H1 (cell line): ENCODE measurements around the gene FAM228B. TPM values are rescaled to one million over a fixed set of nuclear protein-coding genes. Genes with fewer than 3 reads are reported as not detected.

ENCODE experiments used
- CHD2 ChIP-seq: IDR thresholded peaks from 2 replicates; pipeline ENCODE4 v1.6.1; 2012; ENCODE audit warnings: low read length, improper control_type of control experiment
- NANOG ChIP-seq: IDR thresholded peaks from 2 replicates; pipeline ENCODE4 v1.6.1; 2011; ENCODE audit warnings: low read length, low read depth, mild to moderate bottlenecking, inconsistent platforms; ENCODE audit not compliant: insufficient read depth, poor library complexity, severe bottlenecking
- RAD21 ChIP-seq, 2 experiments: IDR thresholded peaks in 1 of 2; conservative IDR thresholded peaks in 1 of 2; 2 replicates each; pipeline ENCODE4 v1.6.1; 2011; ENCODE audit warnings: low read depth in 2 of 2, low read length in 2 of 2, improper control_type of control experiment in 1 of 2, inconsistent platforms in 1 of 2, mild to moderate bottlenecking in 1 of 2, moderate library complexity in 1 of 2
- SIX5 ChIP-seq: IDR thresholded peaks from 2 replicates; pipeline ENCODE4 v1.6.1; 2011; ENCODE audit warnings: mild to moderate bottlenecking, low read depth, low read length
- polyA plus RNA-seq, 7 experiments: library from polyadenylated mRNA; depleted of rRNA in 3 of 7; stranded (reverse) in 5 of 7; unstranded in 2 of 7; fragments of >200 nt in 5 of 7; fragments of 200-250 nt in 2 of 7; gene quantifications; 1 replicate in 5 of 7; 2 replicates in 1 of 7; 4 replicates in 1 of 7; pipeline versions ENCODE4 v1.2.1 to v1.2.3, GENCODE V29; 2011 to 2013; ENCODE audit warnings: missing spikeins in 2 of 7, mixed read lengths in 2 of 7
- total RNA-seq: library from RNA; stranded (reverse); fragmentation: NEBNext Ultra II Directional; extraction: Animal tissue kit (Norgen Biotek cat#: 25700); gene quantifications from 2 replicates; pipeline ENCODE4 v1.2.1, GENCODE V29; 2021

FAM228B gene
- total and polyA plus RNA-seq, 2 of the 8 experiments (the other 6 are each of a cell fraction or from before 2014, with no cell fraction given) = 1.4 to 3.2 TPM

DNA sequence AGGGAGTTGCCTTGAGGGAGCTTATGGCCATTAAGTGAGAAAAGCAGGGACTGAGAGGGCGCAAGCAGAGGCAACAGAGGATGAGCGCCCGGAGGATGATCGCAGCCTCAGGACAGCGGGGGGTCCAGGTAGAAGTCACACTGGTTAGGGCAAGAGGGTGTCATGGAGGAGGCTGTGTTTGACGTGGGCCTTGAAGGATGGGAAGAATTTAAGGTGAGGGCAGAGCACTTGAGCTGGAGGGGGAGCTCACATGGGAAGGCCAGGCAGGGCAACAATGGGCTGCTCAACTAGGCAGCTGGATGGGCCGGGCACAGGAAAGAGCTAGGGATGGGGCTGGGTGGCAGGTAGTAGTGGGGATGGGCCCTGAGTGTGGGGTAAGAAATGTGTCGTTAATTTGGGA lies 83.4 kb downstream of the FAM228B start (continued):
- TF ChIP-seq SIX5 (no peak), RAD21 (IDR thresholded peaks at IDR 0.05 in 1 of 2, conservative IDR thresholded peaks at IDR 0.05 in 1 of 2; ENCODE audit: low read depth in 2 of 2, low read length in 2 of 2) (no peak), CHD2 (no peak), NANOG (no peak)
